ENCODE results near the gene STPG4.

Gene STPG4

GRCh38 chr2:47119001-47119400 is 36.1 kb downstream of the STPG4 start:
- Histone ChIP-seq H4K20me1 (ENCODE audit: insufficient read depth, low read length) (no peaks in the 10 kb centered on the region), H2AFZ (ENCODE audit: low read length) (no peak overlapping the region), H3K9me3 (replicated peaks; ENCODE audit: insufficient read depth, low read length) (no peaks in the 10 kb centered on the region), H3F3A (ENCODE audit: insufficient read depth, low read length) (no peaks in the 10 kb centered on the region), H3K36me3 (replicated peaks; ENCODE audit: insufficient read depth, low read length) (no peaks in the 10 kb centered on the region), H3K4me2 (ENCODE audit: low read depth, low read length) (no peak overlapping the region), H3K9me2 (replicated peaks; ENCODE audit: insufficient read depth, low read length) (no peaks in the 10 kb centered on the region), H3K9ac (ENCODE audit: low read length) (no peak overlapping the region), H3K4me3 (ENCODE audit: low read length) (no peak overlapping the region), H3K27me3 (replicated peaks; ENCODE audit: insufficient read depth, low read length) (no peaks in the 10 kb centered on the region), H3K79me2 (ENCODE audit: low read length) (no peaks in the 10 kb centered on the region), H3K27ac (ENCODE audit: low read length) (no peak overlapping the region), H3K4me1 (ENCODE audit: low read length) (peaks cover 5% of the 10 kb centered on the region; the same call in 1 of the 2 replicates)
- TF ChIP-seq EZH2phosphoT487 (IDR thresholded peaks at IDR 0.05; ENCODE audit: low read length) (no peak), EZH2 (optimal IDR thresholded peaks at IDR 0.05; ENCODE audit: low read depth, low read length) (no peak)
- TF ChIP-seq, protein P1, sequence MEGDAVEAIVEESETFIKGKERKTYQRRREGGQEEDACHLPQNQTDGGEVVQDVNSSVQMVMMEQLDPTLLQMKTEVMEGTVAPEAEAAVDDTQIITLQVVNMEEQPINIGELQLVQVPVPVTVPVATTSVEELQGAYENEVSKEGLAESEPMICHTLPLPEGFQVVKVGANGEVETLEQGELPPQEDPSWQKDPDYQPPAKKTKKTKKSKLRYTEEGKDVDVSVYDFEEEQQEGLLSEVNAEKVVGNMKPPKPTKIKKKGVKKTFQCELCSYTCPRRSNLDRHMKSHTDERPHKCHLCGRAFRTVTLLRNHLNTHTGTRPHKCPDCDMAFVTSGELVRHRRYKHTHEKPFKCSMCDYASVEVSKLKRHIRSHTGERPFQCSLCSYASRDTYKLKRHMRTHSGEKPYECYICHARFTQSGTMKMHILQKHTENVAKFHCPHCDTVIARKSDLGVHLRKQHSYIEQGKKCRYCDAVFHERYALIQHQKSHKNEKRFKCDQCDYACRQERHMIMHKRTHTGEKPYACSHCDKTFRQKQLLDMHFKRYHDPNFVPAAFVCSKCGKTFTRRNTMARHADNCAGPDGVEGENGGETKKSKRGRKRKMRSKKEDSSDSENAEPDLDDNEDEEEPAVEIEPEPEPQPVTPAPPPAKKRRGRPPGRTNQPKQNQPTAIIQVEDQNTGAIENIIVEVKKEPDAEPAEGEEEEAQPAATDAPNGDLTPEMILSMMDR (IDR thresholded peaks at IDR 0.05; ENCODE audit: low read length) = no peak
- DNase-seq = no peak

DNA sequence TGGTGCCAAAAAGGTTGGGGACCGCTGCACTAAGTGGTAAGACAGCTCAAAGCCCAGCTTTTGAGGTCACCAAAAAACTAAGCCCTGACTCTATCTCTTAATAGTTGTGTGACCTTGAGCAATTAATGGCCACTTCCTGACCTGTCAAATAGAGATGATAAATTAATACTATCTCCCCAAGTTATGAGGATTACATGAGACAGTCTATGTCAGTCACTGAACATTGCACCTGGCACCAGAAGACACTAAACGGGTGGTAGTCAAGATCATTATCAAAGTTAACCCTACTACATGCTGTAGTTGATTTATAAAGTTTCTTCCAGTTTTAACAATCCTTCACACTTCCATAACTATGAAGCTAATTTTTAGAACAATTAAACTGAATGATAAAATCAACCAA is 36.5 kb downstream of the STPG4 start:
- H3K27ac ChIP-seq (ENCODE audit: low read length) = no peak overlapping the region

DNA sequence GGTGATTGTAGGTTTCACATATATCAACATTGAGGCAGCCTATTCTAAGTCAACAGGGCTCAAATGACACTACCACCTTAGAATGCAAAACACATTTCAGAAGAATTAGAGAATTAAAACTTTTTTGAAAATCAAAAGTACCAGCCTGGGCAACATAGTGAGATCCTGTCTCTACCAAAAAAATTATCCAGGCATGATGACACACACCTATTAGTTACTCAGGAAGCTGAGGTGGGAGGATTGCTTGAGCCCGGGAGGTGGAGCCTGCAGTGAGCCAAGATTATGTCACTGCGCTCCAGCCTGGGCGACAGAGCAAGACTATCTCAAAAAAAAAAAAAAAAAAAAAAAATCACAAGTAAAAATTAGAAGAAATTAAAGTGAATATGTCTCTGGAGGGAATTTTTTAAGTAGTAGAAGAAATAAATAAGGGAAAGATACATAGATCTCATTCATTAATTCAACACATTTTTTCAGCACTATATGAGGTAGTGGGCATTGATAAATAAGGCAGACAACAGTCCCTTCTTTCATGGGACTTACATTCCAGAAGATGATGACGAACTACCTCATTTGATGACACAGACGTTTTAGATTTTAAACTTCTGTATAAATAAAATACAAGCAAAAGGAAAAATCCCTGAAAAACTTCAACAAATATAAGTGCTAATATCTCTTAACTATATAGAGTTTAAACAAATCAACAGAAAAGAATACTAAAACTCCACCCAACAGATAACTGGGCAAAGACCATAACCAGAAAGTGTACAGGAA is 42.3 kb downstream of the STPG4 start:
- Histone ChIP-seq H3K27ac (ENCODE audit: low read length) (no peak overlapping the region), H3K9me3 (replicated peaks; ENCODE audit: insufficient read depth, low read length) (no peaks in the 10 kb centered on the region), H3K9me2 (replicated peaks; ENCODE audit: insufficient read depth, low read length) (no peaks in the 10 kb centered on the region), H3K79me2 (ENCODE audit: low read length) (no peaks in the 10 kb centered on the region), H3K9ac (ENCODE audit: low read length) (no peak overlapping the region), H2AFZ (ENCODE audit: low read length) (no peak overlapping the region), H3K36me3 (replicated peaks; ENCODE audit: insufficient read depth, low read length) (no peaks in the 10 kb centered on the region), H3K4me3 (ENCODE audit: low read length) (no peak overlapping the region), H3K4me2 (ENCODE audit: low read depth, low read length) (no peak overlapping the region), H4K20me1 (ENCODE audit: insufficient read depth, low read length) (no peaks in the 10 kb centered on the region), H3K27me3 (replicated peaks; ENCODE audit: insufficient read depth, low read length) (no peaks in the 10 kb centered on the region), H3K4me1 (ENCODE audit: low read length) (no peaks in the 10 kb centered on the region), H3F3A (ENCODE audit: insufficient read depth, low read length) (no peaks in the 10 kb centered on the region)
- DNase-seq = no peak
- TF ChIP-seq, protein P1 (IDR thresholded peaks at IDR 0.05; ENCODE audit: low read length) = no peak
- TF ChIP-seq EZH2 (optimal IDR thresholded peaks at IDR 0.05; ENCODE audit: low read depth, low read length) = no peak
- TF ChIP-seq EZH2phosphoT487 (IDR thresholded peaks at IDR 0.05; ENCODE audit: low read length) = no peak

More for the DNA sequence above, 36.5 kb downstream of the STPG4 start:
- H3K9me2 ChIP-seq (replicated peaks; ENCODE audit: insufficient read depth, low read length) = no peaks in the 10 kb centered on the region
- no peak overlapping the region for H2AFZ ChIP-seq (ENCODE audit: low read length)
- no peaks in the 10 kb centered on the region for H3K27me3 ChIP-seq (replicated peaks; ENCODE audit: insufficient read depth, low read length)
- no peak overlapping the region for H3K9ac ChIP-seq (ENCODE audit: low read length)
- H3F3A ChIP-seq (ENCODE audit: insufficient read depth, low read length) = no peaks in the 10 kb centered on the region
- no peak overlapping the region for H3K4me2 ChIP-seq (ENCODE audit: low read depth, low read length)
- no peak overlapping the region for H3K4me3 ChIP-seq (ENCODE audit: low read length)
- H3K36me3 ChIP-seq (replicated peaks; ENCODE audit: insufficient read depth, low read length) = no peaks in the 10 kb centered on the region
- DNase-seq = no peak
- no peaks in the 10 kb centered on the region for H4K20me1 ChIP-seq (ENCODE audit: insufficient read depth, low read length)
- TF ChIP-seq, protein P1 (IDR thresholded peaks at IDR 0.05; ENCODE audit: low read length) = no peak
- TF ChIP-seq EZH2phosphoT487 (IDR thresholded peaks at IDR 0.05; ENCODE audit: low read length) (no peak), EZH2 (optimal IDR thresholded peaks at IDR 0.05; ENCODE audit: low read depth, low read length) (no peak)
- H3K79me2 ChIP-seq (ENCODE audit: low read length) = no peaks in the 10 kb centered on the region
- no peaks in the 10 kb centered on the region for H3K9me3 ChIP-seq (replicated peaks; ENCODE audit: insufficient read depth, low read length)
- peaks cover 5% of the 10 kb centered on the region; the same call in 1 of the 2 replicates for H3K4me1 ChIP-seq (ENCODE audit: low read length)

All from MM.1S (cell line).